Dendritic cell treated with granulocyte-macrophage colony-stimulating factor and Interleukin-4, amounts not matched to agents 40 ng/mL and 50 ng/mL, for 4 days (primary cell): ENCODE results near the gene KPNA3.
A peak's percentile ranks its signal among the peaks of the same experiment; 100 is the strongest.

Experiments used
- H3K27ac Mint-ChIP-seq: one replicate; pipeline ENCODE4 v1.8.0; 2022; ENCODE audit warnings: mild to moderate bottlenecking, mixed read lengths
- H3K27me3 Mint-ChIP-seq: one replicate; pipeline ENCODE4 v1.8.0; 2022; ENCODE audit warnings: mild to moderate bottlenecking, mixed read lengths
- H3K36me3 Mint-ChIP-seq: one replicate; pipeline ENCODE4 v1.8.0; 2022; ENCODE audit warnings: low read depth, mixed read lengths
- H3K4me1 Mint-ChIP-seq: one replicate; pipeline ENCODE4 v1.8.0; 2022; ENCODE audit warnings: low read depth, mixed read lengths
- H3K4me3 Mint-ChIP-seq: one replicate; pipeline ENCODE4 v1.8.0; 2022; ENCODE audit warnings: mild to moderate bottlenecking, moderate library complexity, mixed read lengths
- H3K9me3 Mint-ChIP-seq: one replicate; pipeline ENCODE4 v1.8.0; 2022; ENCODE audit warnings: mixed read lengths
- intact Hi-C: fragments of 100-400 bp; cut with micrococcal nuclease; formaldehyde crosslinking; loops from one replicate; pipeline ENCODE4 v1.15.0; 2022

KPNA3 gene

GRCh38 chr13:49693877-49694276 lies 98.6 kb downstream of the KPNA3 start:
- intact Hi-C loops: loop anchor here (5.0 kb wide), 2 partner anchors 52 to 98 kb away; partner anchors contain the start of gene KPNA3
- H3K36me3 Mint-ChIP-seq: peaks cover 14% of the 10 kb centered on the region
- no peak overlapping the region for H3K4me3 Mint-ChIP-seq
- H3K27me3 Mint-ChIP-seq: peaks cover 1% of the 10 kb centered on the region
- no peak overlapping the region for H3K27ac Mint-ChIP-seq
- H3K9me3 Mint-ChIP-seq: no peaks in the 10 kb centered on the region
- H3K4me1 Mint-ChIP-seq: peaks cover 35% of the 10 kb centered on the region

GRCh38 chr13:49693191-49693733 lies 99.2 kb downstream of the KPNA3 start:
- no peak overlapping the region for H3K4me3 Mint-ChIP-seq
- H3K9me3 Mint-ChIP-seq: no peaks in the 10 kb centered on the region
- intact Hi-C loops: loop anchor here (5.0 kb wide), 2 partner anchors 51 to 99 kb away; partner anchors contain the start of gene KPNA3
- peaks cover 1% of the 10 kb centered on the region for H3K27me3 Mint-ChIP-seq
- H3K36me3 Mint-ChIP-seq: peaks cover 8% of the 10 kb centered on the region
- H3K27ac Mint-ChIP-seq: no peak overlapping the region
- H3K4me1 Mint-ChIP-seq: peaks cover 35% of the 10 kb centered on the region

- intact Hi-C loops: loop anchor here (5.0 kb wide), 2 partner anchors 49 to 101 kb away; partner anchors contain the start of gene KPNA3
- H3K4me3 Mint-ChIP-seq: peak within 1 kb of the TSS; percentile 79
- H3K4me1 Mint-ChIP-seq: peaks cover 35% of the 10 kb centered on the region
- peaks cover 1% of the 10 kb centered on the region for H3K27me3 Mint-ChIP-seq
- no peaks in the 10 kb centered on the region for H3K9me3 Mint-ChIP-seq
- peaks cover 5% of the 10 kb centered on the region for H3K36me3 Mint-ChIP-seq
- peak within 1 kb of the TSS; percentile 56 for H3K27ac Mint-ChIP-seq
These were observed 101.3 kb downstream of the KPNA3 start, which contains the start of gene EBPL for GRCh38 chr13:49690995-49691784. Gene EBPL (minus strand): TSS chr13:49691486. CDS start chr13:49691424, 62 bp downstream.

DNA sequence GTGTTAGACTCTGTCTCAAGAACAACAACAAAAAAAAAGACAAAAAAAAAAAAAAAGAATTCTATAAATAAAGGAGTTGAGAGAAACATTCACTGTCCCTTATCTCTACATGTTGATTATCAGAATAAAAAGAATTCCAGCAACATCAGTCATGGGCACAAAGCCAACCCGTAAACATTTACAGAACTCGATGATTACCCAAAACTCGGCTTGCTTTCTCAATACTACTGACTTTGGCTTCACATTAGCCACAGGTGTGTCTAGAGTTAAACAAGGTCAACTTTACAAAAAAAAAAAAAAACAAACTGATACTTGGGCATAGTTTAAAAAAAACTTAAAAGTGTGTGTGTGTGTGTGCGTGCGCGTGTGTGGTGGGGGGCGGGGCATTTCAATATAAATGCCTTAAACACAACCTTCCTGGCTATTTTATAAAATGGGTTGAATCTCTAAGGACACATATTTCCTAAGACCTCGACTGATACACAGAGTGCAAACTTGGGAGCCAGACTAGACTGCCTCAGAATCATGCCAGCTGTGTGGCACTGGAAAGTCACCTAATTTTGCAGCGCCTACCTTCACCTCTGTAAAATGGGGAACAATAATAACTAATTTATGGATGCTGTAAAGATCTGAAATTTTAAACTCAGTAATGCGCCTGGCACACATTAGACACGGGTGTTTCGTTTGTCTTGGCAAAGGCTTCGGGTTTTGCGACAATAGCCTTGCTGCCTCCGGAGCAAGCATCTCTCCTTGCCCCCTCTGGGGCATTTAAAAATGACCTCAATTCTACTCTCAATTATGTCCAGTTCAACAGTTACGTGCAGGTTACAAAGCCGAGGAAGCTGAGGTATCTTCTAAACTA lies 102.1 kb downstream of the KPNA3 start:
- Mint-ChIP-seq H3K4me3 (peak overlapping the region; percentile 79), H3K27me3 (peaks cover 1% of the 10 kb centered on the region), H3K4me1 (peaks cover 35% of the 10 kb centered on the region), H3K36me3 (peaks cover 13% of the 10 kb centered on the region), H3K9me3 (no peaks in the 10 kb centered on the region), H3K27ac (peak overlapping the region; percentile 56)
- intact Hi-C loops: loop anchor here (5.0 kb wide), 2 partner anchors 48 to 102 kb away; partner anchors contain the start of gene KPNA3

DNA sequence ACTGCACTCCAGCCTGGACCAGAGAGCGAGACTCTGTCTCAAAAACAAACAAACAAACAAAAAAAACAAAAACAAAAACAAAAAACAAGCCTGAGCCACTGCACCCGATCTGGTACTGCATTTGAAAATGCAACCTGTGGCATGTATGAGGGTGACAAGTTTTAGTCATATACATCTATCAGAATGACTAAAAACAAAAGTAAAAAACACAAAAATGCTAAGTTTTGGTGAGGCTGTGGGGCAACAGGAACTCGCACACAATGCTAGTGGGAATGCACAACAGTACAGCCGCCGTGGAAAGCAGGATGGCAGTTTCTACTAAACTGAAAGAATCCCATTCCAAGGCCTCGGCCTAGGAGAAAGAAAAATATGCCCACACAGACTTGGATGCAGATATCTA lies 109.0 kb downstream of the KPNA3 start:
- Mint-ChIP-seq H3K27me3 (no peaks in the 10 kb centered on the region), H3K9me3 (no peaks in the 10 kb centered on the region), H3K4me3 (no peak overlapping the region), H3K27ac (no peak overlapping the region), H3K36me3 (peaks cover 14% of the 10 kb centered on the region), H3K4me1 (no peaks in the 10 kb centered on the region)
- intact Hi-C loops: no loop called here

- no peaks in the 10 kb centered on the region for H3K4me1 Mint-ChIP-seq
- no peak overlapping the region for H3K4me3 Mint-ChIP-seq
- intact Hi-C loops: no loop called here
- H3K27me3 Mint-ChIP-seq: no peaks in the 10 kb centered on the region
- H3K27ac Mint-ChIP-seq: no peak overlapping the region
- H3K9me3 Mint-ChIP-seq: no peaks in the 10 kb centered on the region
- peaks cover 19% of the 10 kb centered on the region for H3K36me3 Mint-ChIP-seq
These were observed 110.5 kb downstream of the KPNA3 start for GRCh38 chr13:49681842-49682435.

DNA sequence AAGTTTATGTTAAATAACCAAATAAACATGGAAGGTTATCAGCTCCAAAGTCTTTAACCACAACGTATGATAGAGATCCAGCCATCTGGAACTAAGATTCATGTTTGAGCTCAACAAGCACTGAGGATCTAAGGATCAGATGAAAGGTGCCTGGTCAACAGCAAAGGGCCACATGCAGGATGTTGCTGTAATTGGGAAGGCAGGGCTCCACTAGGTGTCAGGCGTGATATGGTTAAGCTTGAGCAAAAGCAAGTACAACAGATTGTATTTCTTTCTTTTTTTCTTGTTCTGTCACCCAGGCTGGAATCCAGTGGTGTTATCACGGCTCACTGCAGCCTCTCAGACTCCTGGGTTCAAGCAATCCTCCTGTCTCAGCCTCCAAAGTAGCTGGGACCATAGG lies 113.2 kb downstream of the KPNA3 start:
- H3K4me3 Mint-ChIP-seq: no peak overlapping the region
- intact Hi-C loops: no loop called here
- peaks cover 5% of the 10 kb centered on the region for H3K36me3 Mint-ChIP-seq
- H3K4me1 Mint-ChIP-seq: no peaks in the 10 kb centered on the region
- no peak overlapping the region for H3K27ac Mint-ChIP-seq
- H3K9me3 Mint-ChIP-seq: no peaks in the 10 kb centered on the region
- H3K27me3 Mint-ChIP-seq: no peaks in the 10 kb centered on the region

GRCh38 chr13:49678191-49678914 lies 114.1 kb downstream of the KPNA3 start:
- Mint-ChIP-seq H3K36me3 (peaks cover 5% of the 10 kb centered on the region), H3K4me3 (no peak overlapping the region), H3K9me3 (no peaks in the 10 kb centered on the region), H3K27me3 (no peaks in the 10 kb centered on the region), H3K27ac (no peak overlapping the region), H3K4me1 (no peaks in the 10 kb centered on the region)
- intact Hi-C loops: no loop called here

DNA sequence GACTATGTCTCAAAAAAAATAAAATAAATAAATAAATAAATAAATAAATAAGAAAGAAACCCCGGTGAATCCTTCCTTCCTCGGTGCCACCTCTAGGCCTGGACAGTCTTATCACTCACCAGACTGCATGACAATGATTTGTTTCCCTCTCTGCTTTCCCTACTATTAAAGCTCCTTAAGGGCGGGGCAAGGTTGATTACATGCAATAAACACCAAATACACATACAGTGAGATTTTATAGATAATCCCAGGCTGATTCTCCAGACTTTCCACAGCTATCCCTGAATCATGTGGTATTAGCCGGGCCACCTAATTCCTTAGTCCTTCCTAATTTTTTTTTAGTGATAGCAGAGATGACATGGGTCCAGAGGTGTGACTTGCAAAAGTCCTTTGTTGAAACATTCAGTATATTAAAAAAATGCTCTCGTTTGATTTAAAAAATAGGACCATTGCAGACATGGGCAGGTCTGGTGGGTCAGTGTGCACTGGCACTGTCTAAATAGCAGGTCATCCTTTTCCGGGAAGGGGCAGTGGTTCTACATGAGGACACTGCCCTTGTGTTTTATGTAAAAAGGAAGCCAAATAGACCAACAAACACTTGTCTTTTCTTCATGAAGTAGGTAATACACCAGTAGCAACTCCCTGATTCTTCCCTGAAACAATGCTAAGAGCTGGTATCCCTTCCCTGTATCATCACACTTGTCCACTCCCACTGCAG lies 115.7 kb downstream of the KPNA3 start:
- no peaks in the 10 kb centered on the region for H3K9me3 Mint-ChIP-seq
- peaks cover 4% of the 10 kb centered on the region for H3K4me1 Mint-ChIP-seq
- H3K36me3 Mint-ChIP-seq: peaks cover 5% of the 10 kb centered on the region
- H3K27me3 Mint-ChIP-seq: no peaks in the 10 kb centered on the region
- no peak overlapping the region for H3K4me3 Mint-ChIP-seq
- intact Hi-C loops: no loop called here
- H3K27ac Mint-ChIP-seq: no peak overlapping the region

DNA sequence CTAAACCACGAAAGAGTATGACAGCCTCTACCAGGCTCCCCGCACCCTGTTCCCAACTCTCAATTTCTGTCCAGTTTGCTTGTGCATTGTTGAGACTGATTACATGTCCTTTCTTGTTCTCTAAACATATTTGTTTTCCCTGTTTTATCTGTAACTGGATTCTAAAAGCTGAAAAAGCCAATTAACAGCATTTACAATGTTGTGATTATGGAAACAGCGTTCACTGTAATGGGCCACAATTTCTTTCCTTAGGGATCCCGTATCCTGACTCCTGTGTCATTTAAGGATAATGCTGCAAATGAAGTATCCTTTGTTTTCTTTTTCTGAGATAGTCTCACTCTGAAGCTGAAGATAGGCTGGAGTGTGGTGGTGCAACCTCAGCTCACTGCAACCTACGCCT lies 121.7 kb downstream of the KPNA3 start:
- H3K9me3 Mint-ChIP-seq: no peaks in the 10 kb centered on the region
- H3K4me1 Mint-ChIP-seq: peaks cover 14% of the 10 kb centered on the region
- H3K27ac Mint-ChIP-seq: no peak overlapping the region
- no peaks in the 10 kb centered on the region for H3K27me3 Mint-ChIP-seq
- no peak overlapping the region for H3K4me3 Mint-ChIP-seq
- intact Hi-C loops: no loop called here
- peaks cover 26% of the 10 kb centered on the region for H3K36me3 Mint-ChIP-seq

- H3K27ac Mint-ChIP-seq: no peak overlapping the region
- no peak overlapping the region for H3K4me3 Mint-ChIP-seq
- H3K9me3 Mint-ChIP-seq: no peaks in the 10 kb centered on the region
- peaks cover 14% of the 10 kb centered on the region for H3K4me1 Mint-ChIP-seq
- H3K27me3 Mint-ChIP-seq: no peaks in the 10 kb centered on the region
- intact Hi-C loops: loop anchor here (1.0 kb wide), 1 partner anchor 178 kb away; no protein-coding TSS in a partner anchor
- peaks cover 29% of the 10 kb centered on the region for H3K36me3 Mint-ChIP-seq
These were observed 122.7 kb downstream of the KPNA3 start for GRCh38 chr13:49669735-49670309.

- H3K27me3 Mint-ChIP-seq: no peaks in the 10 kb centered on the region
- no peaks in the 10 kb centered on the region for H3K9me3 Mint-ChIP-seq
- H3K4me3 Mint-ChIP-seq: no peak overlapping the region
- intact Hi-C loops: no loop called here
- H3K27ac Mint-ChIP-seq: no peak overlapping the region
- peaks cover 14% of the 10 kb centered on the region for H3K4me1 Mint-ChIP-seq
- H3K36me3 Mint-ChIP-seq: peaks cover 32% of the 10 kb centered on the region
These were observed 124.7 kb downstream of the KPNA3 start for GRCh38 chr13:49667773-49668172.
